ENCODE results near the gene C20orf204.
A peak's percentile ranks its signal among the peaks of the same experiment; 100 is the strongest.

C20orf204 gene

GRCh38 chr20:64042054-64042781, 6.2 kb downstream of the C20orf204 start:
- ATAC-seq: no peak

GRCh38 chr20:64043768-64044167, 7.8 kb downstream of the C20orf204 start:
- ATAC-seq: no peak

- no peak for ATAC-seq
Measured at GRCh38 chr20:64044484-64045247, 8.7 kb downstream of the C20orf204 start.

- no peak for ATAC-seq
Measured at GRCh38 chr20:64045346-64046011, 9.5 kb downstream of the C20orf204 start.

GRCh38 chr20:64047046-64047389, 11.0 kb downstream of the C20orf204 start:
- no peak for ATAC-seq

GRCh38 chr20:64047968-64048401, 12.0 kb downstream of the C20orf204 start:
- ATAC-seq: no peak

- ATAC-seq: no peak
Measured at GRCh38 chr20:64048402-64049044, 12.5 kb downstream of the C20orf204 start.

- peak; percentile 17 to 53 for ATAC-seq
Measured at GRCh38 chr20:64049060-64049877, 13.3 kb downstream of the C20orf204 start, which contains the start of gene SOX18. Gene SOX18, minus strand, starts transcription at chr20:64049639. Its CDS starts 123 bp downstream, at chr20:64049516.

GRCh38 chr20:64049878-64050260, 13.9 kb downstream of the C20orf204 start:
- ATAC-seq: no peak

- ATAC-seq: no peak
Measured at GRCh38 chr20:64050261-64051032, 14.5 kb downstream of the C20orf204 start.

GRCh38 chr20:64051033-64051452, 15.1 kb downstream of the C20orf204 start:
- ATAC-seq: no peak

GRCh38 chr20:64051561-64052325, 15.8 kb downstream of the C20orf204 start:
- ATAC-seq: no peak

- ATAC-seq: no peak
Measured at GRCh38 chr20:64052326-64052722, 16.3 kb downstream of the C20orf204 start.

GRCh38 chr20:64052987-64053840, 17.2 kb downstream of the C20orf204 start:
- no peak for ATAC-seq

GRCh38 chr20:64053841-64054661, 18.1 kb downstream of the C20orf204 start:
- ATAC-seq: no peak

- no peak for ATAC-seq
Measured at GRCh38 chr20:64055396-64055892, 19.5 kb downstream of the C20orf204 start.

- no peak for ATAC-seq
Measured at GRCh38 chr20:64055893-64056638, 20.1 kb downstream of the C20orf204 start.

- no peak for ATAC-seq
Measured at GRCh38 chr20:64056639-64056888, 20.6 kb downstream of the C20orf204 start.

Measured in activated CD4-positive, CD25-positive, alpha-beta regulatory T cell treated with anti-CD3 and anti-CD28 coated beads, Interleukin-2, amount 50 U/mL, for 24 hours (primary cell).